HepG2 (cell line): Measurements from ENCODE around the gene HIRA. TPM values are rescaled to one million over a fixed set of nuclear protein-coding genes. Genes with fewer than 3 reads are reported as not detected.

Experiments
- ATAC-seq: fragments of 200-7000 bp; cut with Tn5 transposase; 3 replicates; pipeline ENCODE4 v1.9.1; 2020; ENCODE audit warnings: mild to moderate bottlenecking, moderate library complexity
- BruUV-seq: library from RNA; stranded (reverse); fragments of 400-500 nt; replicated peaks from 2 replicates; lab custom pipeline; 2021; lab: Mats Ljungman, UMichigan
- CTCF ChIA-PET: fragments of 300-600 bp; formaldehyde crosslinking; extraction: SDS; loops from one replicate; lab custom pipeline; 2021; ENCODE audit warnings: low total read pairs, inconsistent platforms, low intra/inter-chr PET ratio; lab: Yijun Ruan, JAX
- POLR2A ChIA-PET: fragments of 350-600 bp; sonication (Branson Sonifier 250); formaldehyde crosslinking; loops from one replicate; lab custom pipeline; 2020; ENCODE audit warnings: antibody characterized with exemption, inconsistent platforms; lab: Yijun Ruan, JAX
- DNase-seq: peaks from one replicate; pipeline ENCODE4 v3.0.0-alpha.2; 2015; ENCODE audit warnings: low spot score
- FAIRE-seq: peaks from 3 replicates; lab custom pipeline; 2011; peaks lifted over from hg19 to GRCh38; lab: Jason Lieb, UNC
- H2AFZ ChIP-seq: one replicate; pipeline ENCODE4 v1.6.1; 2011; ENCODE audit warnings: low read length, inconsistent platforms
- H3K27ac ChIP-seq: fragments of 300-600 bp; 3 replicates; pipeline ENCODE4 v1.8.0; 2011; ENCODE audit warnings: mixed run types, mild to moderate bottlenecking, mixed read lengths, low read length, inconsistent platforms; ENCODE audit not compliant: insufficient read depth; ENCODE audit errors: extremely low read length
- H3K27me3 ChIP-seq, 2 experiments: fragments of 200-600 bp in 1 of 2; 2 replicates in 1 of 2; 3 replicates in 1 of 2; pipeline versions ENCODE4 v1.6.0 to v1.8.0; 2011; ENCODE audit warnings: low read length in 2 of 2, mild to moderate bottlenecking in 2 of 2, moderate library complexity in 2 of 2, inconsistent platforms in 1 of 2; ENCODE audit not compliant: insufficient read depth in 2 of 2, control insufficient read depth in 1 of 2
- H3K36me3 ChIP-seq, 2 experiments: fragments of 200-600 bp in 1 of 2; replicated peaks in 1 of 2; 2 replicates in 1 of 2; 3 replicates in 1 of 2; pipeline versions ENCODE4 v1.5.1 to v1.8.0; 2011; ENCODE audit warnings: low read length in 2 of 2, inconsistent platforms in 1 of 2; ENCODE audit not compliant: insufficient read depth in 2 of 2, control insufficient read depth in 1 of 2
- H3K4me1 ChIP-seq: 2 replicates; pipeline ENCODE4 v1.5.1; 2012; ENCODE audit warnings: low read length, inconsistent platforms; ENCODE audit not compliant: insufficient read depth
- H3K4me2 ChIP-seq: 2 replicates; pipeline ENCODE4 v1.6.0; 2011; ENCODE audit warnings: low read depth, low read length, inconsistent platforms
- H3K4me3 ChIP-seq, 3 experiments: fragments of 200-600 bp in 1 of 3; sonication (generic), shearing (Covaris generic) in 1 of 3; replicated peaks in 1 of 3; 2 replicates each; pipeline ENCODE4 v1.5.1; 2011 to 2016; ENCODE audit warnings: low read length in 3 of 3, inconsistent platforms in 2 of 3, low read depth in 2 of 3, mild to moderate bottlenecking in 2 of 3, control low read depth in 1 of 3, mixed read lengths in 1 of 3; ENCODE audit not compliant: insufficient read depth in 1 of 3
- H3K79me2 ChIP-seq: one replicate; pipeline ENCODE4 v1.6.1; 2011; ENCODE audit warnings: low read length, inconsistent platforms; ENCODE audit not compliant: insufficient read depth
- H3K9ac ChIP-seq: 2 replicates; pipeline ENCODE4 v1.6.0; 2011; ENCODE audit warnings: mild to moderate bottlenecking, low read depth, low read length, inconsistent platforms; ENCODE audit not compliant: insufficient read depth
- H3K9me3 ChIP-seq: 2 replicates; pipeline ENCODE4 v1.5.1; 2012; ENCODE audit warnings: mild to moderate bottlenecking, low read length
- H4K20me1 ChIP-seq: 2 replicates; pipeline ENCODE4 v1.6.0; 2011; ENCODE audit warnings: inconsistent platforms, mild to moderate bottlenecking, low read length, moderate library complexity; ENCODE audit not compliant: insufficient read depth
- ADNP ChIP-seq: sonication (generic); formaldehyde crosslinking; IDR thresholded peaks from 2 replicates; pipeline ENCODE4 v1.4.0; 2020; ENCODE audit warnings: missing genetic modification reagents
- GPN1 ChIP-seq: sonication (generic); formaldehyde crosslinking; IDR thresholded peaks from 2 replicates; pipeline ENCODE4 v1.5.1; 2020; ENCODE audit warnings: missing genetic modification reagents, borderline replicate concordance
- JUN ChIP-seq: sonication (generic); formaldehyde crosslinking; IDR thresholded peaks from 2 replicates; pipeline ENCODE4 v1.4.0; 2020; ENCODE audit warnings: mild to moderate bottlenecking, missing genetic modification reagents
- KLF9 ChIP-seq: IDR thresholded peaks from 2 replicates; pipeline ENCODE4 v1.6.1; 2016; ENCODE audit warnings: low read depth
- MED8 ChIP-seq: sonication (generic); formaldehyde crosslinking; IDR thresholded peaks from 2 replicates; pipeline ENCODE4 v1.8.1; 2023; ENCODE audit warnings: mild to moderate bottlenecking, missing genetic modification reagents; ENCODE audit not compliant: insufficient replicate concordance
- RBM39 ChIP-seq: fragments of 200-400 bp; formaldehyde crosslinking; IDR thresholded peaks from one replicate; pipeline ENCODE4 v1.6.1; 2018; ENCODE audit warnings: antibody characterized with exemption, mild to moderate bottlenecking, low read depth, low read length; ENCODE audit not compliant: poor library complexity, severe bottlenecking
- SSRP1 ChIP-seq: IDR thresholded peaks from 2 replicates; pipeline ENCODE4 v1.6.1; 2016; ENCODE audit warnings: control low read depth
- YY1 ChIP-seq: IDR thresholded peaks from 2 replicates; pipeline ENCODE4 v1.6.1; 2011; ENCODE audit warnings: low read length, low read depth, moderate library complexity, mild to moderate bottlenecking; ENCODE audit not compliant: insufficient read depth, insufficient replicate concordance
- ZNF10 ChIP-seq: sonication (generic); formaldehyde crosslinking; IDR thresholded peaks from 2 replicates; pipeline ENCODE4 v1.4.0; 2020; ENCODE audit warnings: mild to moderate bottlenecking, low read depth, missing genetic modification reagents, borderline replicate concordance
- ZNF235 ChIP-seq: sonication (generic); formaldehyde crosslinking; IDR thresholded peaks from 2 replicates; pipeline ENCODE4 v1.8.1; 2023; ENCODE audit warnings: mild to moderate bottlenecking, missing genetic modification reagents, borderline replicate concordance
- ZNF367 ChIP-seq: sonication (generic); formaldehyde crosslinking; IDR thresholded peaks from 2 replicates; pipeline ENCODE4 v1.4.0; 2020; ENCODE audit warnings: missing genetic modification reagents, borderline replicate concordance
- ZNF501 ChIP-seq: sonication (generic); formaldehyde crosslinking; IDR thresholded peaks from 2 replicates; pipeline ENCODE4 v1.5.1; 2020; ENCODE audit warnings: mild to moderate bottlenecking, moderate library complexity, missing genetic modification reagents
- ZNF543 ChIP-seq: sonication (generic); formaldehyde crosslinking; IDR thresholded peaks from 2 replicates; pipeline ENCODE4 v1.4.0; 2020; ENCODE audit warnings: mild to moderate bottlenecking, missing genetic modification reagents
- ZNF749 ChIP-seq: sonication (generic); formaldehyde crosslinking; IDR thresholded peaks from 2 replicates; pipeline ENCODE4 v1.8.0; 2022; ENCODE audit warnings: mild to moderate bottlenecking, missing genetic modification reagents, moderate library complexity, borderline replicate concordance
- ZNF761 ChIP-seq: sonication (generic); formaldehyde crosslinking; conservative IDR thresholded peaks from 2 replicates; pipeline ENCODE4 v1.4.0; 2020; ENCODE audit warnings: mild to moderate bottlenecking, missing genetic modification reagents
- WGBS: methylation state at CpG from one replicate; pipeline ENCODE4 v1.1.6; 2017; ENCODE audit warnings: low lambda C conversion rate; 5-methylcytosine and 5-hydroxymethylcytosine counted together
- in situ Hi-C: cut with HindIII; loops from 2 replicates; pipeline ENCODE4 v1.10.0; 2017; ENCODE audit warnings: low pct_unique_long_range_greater_than_20kb; ENCODE audit not compliant: extremely low pct_ligation_motif_present
- intact Hi-C: fragments of 100-400 bp; cut with micrococcal nuclease; formaldehyde crosslinking; loops from one replicate; pipeline ENCODE4 v1.10.0; 2022; ENCODE audit not compliant: unreplicated experiment
- polyA plus RNA-seq, 8 experiments: library from polyadenylated mRNA; depleted of rRNA in 3 of 8; stranded (reverse) in 7 of 8; unstranded in 1 of 8; fragments of >200 nt; fragmentation: Illumina TruSeq in 4 of 8; extraction: Trizol in 4 of 8; gene quantifications; 2 replicates each; pipeline versions ENCODE4 v1.2.1 to v1.2.3, GENCODE V29; 2011 to 2016; ENCODE audit warnings: low read depth in 4 of 8, missing spikeins in 1 of 8, mixed read lengths in 1 of 8; ENCODE audit not compliant: insufficient read depth in 1 of 8
- total RNA-seq, 5 experiments: library from RNA; depleted of rRNA; stranded (reverse); fragments of >200 nt; fragmentation: Illumina TruSeq; extraction: Trizol; gene quantifications; 2 replicates each; pipeline ENCODE4 v1.2.3, GENCODE V29; 2016; ENCODE audit warnings: low read depth in 1 of 5
- TF ChIP-seq, protein P1 (sequence below): sonication (generic); formaldehyde crosslinking; IDR thresholded peaks from 2 replicates; pipeline ENCODE4 v1.5.0; 2020; ENCODE audit warnings: missing genetic modification reagents
- TF ChIP-seq, protein P2 (sequence below): sonication (generic); formaldehyde crosslinking; IDR thresholded peaks from 2 replicates; pipeline ENCODE4 v1.4.0; 2020; ENCODE audit warnings: missing genetic modification reagents

Gene HIRA
- total and polyA plus RNA-seq, 2 of the 13 experiments (the other 11 are each of a cell fraction or from before 2014, with no cell fraction given) = 21.5 to 29.2 TPM

DNA sequence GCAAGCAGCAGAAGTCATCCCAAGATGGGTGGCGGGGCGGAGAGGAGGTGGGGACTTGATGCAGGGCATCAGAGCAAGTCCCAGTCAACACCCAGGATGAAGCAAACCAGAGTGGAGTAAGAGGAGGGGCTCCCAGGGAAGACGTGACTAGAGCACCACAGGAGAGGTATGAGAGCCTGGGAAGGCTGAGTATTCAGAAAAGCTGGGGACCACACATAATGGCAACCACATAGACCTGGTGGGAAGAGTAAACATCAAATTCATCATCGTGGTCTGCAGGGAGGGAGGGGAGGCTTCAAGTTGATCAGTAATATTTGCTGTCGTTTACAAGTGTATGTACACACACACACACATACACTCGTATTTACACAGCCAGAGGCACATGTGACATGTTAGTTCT is 79.3 kb downstream of the HIRA start:
- DNase-seq = no peak
- H3K4me2 ChIP-seq = no peak overlapping the region
- POLR2A ChIA-PET = no interaction called here
- intact Hi-C loops = no loop called here
- no peak overlapping the region for H3K4me3 ChIP-seq
- TF ChIP-seq GPN1 (CRISPR knock-in tag) = no peak
- no peak for TF ChIP-seq YY1
- TF ChIP-seq ZNF367 (CRISPR knock-in tag) = no peak
- TF ChIP-seq JUN (CRISPR knock-in tag) = no peak
- TF ChIP-seq, protein P1, sequence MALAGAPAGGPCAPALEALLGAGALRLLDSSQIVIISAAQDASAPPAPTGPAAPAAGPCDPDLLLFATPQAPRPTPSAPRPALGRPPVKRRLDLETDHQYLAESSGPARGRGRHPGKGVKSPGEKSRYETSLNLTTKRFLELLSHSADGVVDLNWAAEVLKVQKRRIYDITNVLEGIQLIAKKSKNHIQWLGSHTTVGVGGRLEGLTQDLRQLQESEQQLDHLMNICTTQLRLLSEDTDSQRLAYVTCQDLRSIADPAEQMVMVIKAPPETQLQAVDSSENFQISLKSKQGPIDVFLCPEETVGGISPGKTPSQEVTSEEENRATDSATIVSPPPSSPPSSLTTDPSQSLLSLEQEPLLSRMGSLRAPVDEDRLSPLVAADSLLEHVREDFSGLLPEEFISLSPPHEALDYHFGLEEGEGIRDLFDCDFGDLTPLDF (CRISPR knock-in tag) = no peak
- no peak for TF ChIP-seq MED8
- no peak for TF ChIP-seq RBM39
- TF ChIP-seq ZNF543 (CRISPR knock-in tag) = no peak
- no peak for TF ChIP-seq ZNF501
- no peak for TF ChIP-seq KLF9
- no peak for TF ChIP-seq ZNF749
- TF ChIP-seq ZNF235 (CRISPR knock-in tag) = no peak
- no peak for TF ChIP-seq ZNF10
- no peak for TF ChIP-seq ADNP (CRISPR knock-in tag)
- no peak for TF ChIP-seq SSRP1
- TF ChIP-seq, protein P2, sequence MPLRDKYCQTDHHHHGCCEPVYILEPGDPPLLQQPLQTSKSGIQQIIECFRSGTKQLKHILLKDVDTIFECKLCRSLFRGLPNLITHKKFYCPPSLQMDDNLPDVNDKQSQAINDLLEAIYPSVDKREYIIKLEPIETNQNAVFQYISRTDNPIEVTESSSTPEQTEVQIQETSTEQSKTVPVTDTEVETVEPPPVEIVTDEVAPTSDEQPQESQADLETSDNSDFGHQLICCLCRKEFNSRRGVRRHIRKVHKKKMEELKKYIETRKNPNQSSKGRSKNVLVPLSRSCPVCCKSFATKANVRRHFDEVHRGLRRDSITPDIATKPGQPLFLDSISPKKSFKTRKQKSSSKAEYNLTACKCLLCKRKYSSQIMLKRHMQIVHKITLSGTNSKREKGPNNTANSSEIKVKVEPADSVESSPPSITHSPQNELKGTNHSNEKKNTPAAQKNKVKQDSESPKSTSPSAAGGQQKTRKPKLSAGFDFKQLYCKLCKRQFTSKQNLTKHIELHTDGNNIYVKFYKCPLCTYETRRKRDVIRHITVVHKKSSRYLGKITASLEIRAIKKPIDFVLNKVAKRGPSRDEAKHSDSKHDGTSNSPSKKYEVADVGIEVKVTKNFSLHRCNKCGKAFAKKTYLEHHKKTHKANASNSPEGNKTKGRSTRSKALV = no peak
- no peak for TF ChIP-seq ZNF761 (CRISPR knock-in tag)
- TF ChIP-seq, all 625 proteins: peak for 0
- ATAC-seq (no peak), FAIRE-seq (no peak)
- in situ Hi-C loops = no loop called here
- peaks cover 37 to 87% of the 10 kb centered on the region in 2 experiments for H3K36me3 ChIP-seq
- no peaks in the 10 kb centered on the region for H3K79me2 ChIP-seq
- no peak overlapping the region for H3K9ac ChIP-seq
- no peaks in the 10 kb centered on the region for H3K27me3 ChIP-seq
- no peak overlapping the region for H3K27ac ChIP-seq
- H3K9me3 ChIP-seq = no peaks in the 10 kb centered on the region
- no peaks in the 10 kb centered on the region for H4K20me1 ChIP-seq
- H2AFZ ChIP-seq = no peak overlapping the region
- no peaks in the 10 kb centered on the region for H3K4me1 ChIP-seq
- 95% methylated on average over 6 of the region's 6 CpGs for WGBS
- TSS peak; percentile 14 for BruUV-seq
- CTCF ChIA-PET = no interaction called here
